Epithelial cell of esophagus (primary cell): ENCODE results near the gene SLC17A7.
"Not testable (repeated sequence)": the region's sequence is repeated elsewhere in the genome, so short reads cannot be mapped to it uniquely, and the experiment has no call there.

Experiments
- DNase-seq: peaks from one replicate; pipeline ENCODE4 v3.0.0; 2010; ENCODE audit warnings: low read depth
- H3K4me3 ChIP-seq: 2 replicates; pipeline ENCODE4 v1.5.1; 2011; ENCODE audit warnings: mild to moderate bottlenecking, low read length, control low read depth
- TF ChIP-seq, protein P1 (sequence below): IDR thresholded peaks from 2 replicates; pipeline ENCODE4 v1.5.1; 2011; ENCODE audit warnings: low read depth, mild to moderate bottlenecking, low read length, control low read depth, inconsistent platforms; ENCODE audit not compliant: insufficient read depth; ENCODE audit errors: missing control alignments

The SLC17A7 gene

DNA sequence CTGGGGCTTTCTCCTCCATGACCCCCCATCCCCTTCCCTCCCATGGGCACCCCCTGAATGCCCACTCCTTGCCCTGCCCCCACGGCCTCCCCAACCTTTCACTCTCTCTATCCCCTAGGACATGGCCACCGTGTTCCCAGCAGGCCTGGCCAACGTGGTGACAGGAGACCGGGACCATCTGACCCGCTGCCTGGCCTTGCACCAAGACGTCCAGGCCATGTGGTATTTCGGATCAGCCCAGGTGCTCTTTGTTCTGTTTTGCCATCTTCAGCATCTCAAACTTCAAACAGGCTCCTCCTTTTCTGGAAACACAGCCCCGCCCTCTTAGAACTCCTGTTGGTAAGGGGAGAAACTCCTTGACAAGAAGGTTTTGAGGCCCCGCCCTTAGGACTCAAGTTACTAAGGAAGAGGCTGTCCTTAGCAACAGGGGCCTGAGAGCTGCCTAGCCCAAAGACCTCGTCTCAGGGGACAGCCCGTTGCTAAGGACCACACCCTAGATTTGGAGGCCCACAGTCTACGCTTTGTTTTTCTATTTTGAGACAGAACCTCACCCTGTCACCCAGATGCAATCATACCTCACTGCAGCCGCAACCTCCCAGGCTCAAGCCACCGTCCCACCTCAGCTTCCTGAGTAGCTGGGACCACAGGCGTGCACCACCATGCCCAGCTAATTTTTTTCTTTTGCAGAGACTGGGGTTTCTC is 27.6 kb upstream of the SLC17A7 start:
- TF ChIP-seq, protein P1, sequence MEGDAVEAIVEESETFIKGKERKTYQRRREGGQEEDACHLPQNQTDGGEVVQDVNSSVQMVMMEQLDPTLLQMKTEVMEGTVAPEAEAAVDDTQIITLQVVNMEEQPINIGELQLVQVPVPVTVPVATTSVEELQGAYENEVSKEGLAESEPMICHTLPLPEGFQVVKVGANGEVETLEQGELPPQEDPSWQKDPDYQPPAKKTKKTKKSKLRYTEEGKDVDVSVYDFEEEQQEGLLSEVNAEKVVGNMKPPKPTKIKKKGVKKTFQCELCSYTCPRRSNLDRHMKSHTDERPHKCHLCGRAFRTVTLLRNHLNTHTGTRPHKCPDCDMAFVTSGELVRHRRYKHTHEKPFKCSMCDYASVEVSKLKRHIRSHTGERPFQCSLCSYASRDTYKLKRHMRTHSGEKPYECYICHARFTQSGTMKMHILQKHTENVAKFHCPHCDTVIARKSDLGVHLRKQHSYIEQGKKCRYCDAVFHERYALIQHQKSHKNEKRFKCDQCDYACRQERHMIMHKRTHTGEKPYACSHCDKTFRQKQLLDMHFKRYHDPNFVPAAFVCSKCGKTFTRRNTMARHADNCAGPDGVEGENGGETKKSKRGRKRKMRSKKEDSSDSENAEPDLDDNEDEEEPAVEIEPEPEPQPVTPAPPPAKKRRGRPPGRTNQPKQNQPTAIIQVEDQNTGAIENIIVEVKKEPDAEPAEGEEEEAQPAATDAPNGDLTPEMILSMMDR, result no peak
- peak overlapping the region; percentile 10 for H3K4me3 ChIP-seq
- peak; percentile 75 for DNase-seq

DNA sequence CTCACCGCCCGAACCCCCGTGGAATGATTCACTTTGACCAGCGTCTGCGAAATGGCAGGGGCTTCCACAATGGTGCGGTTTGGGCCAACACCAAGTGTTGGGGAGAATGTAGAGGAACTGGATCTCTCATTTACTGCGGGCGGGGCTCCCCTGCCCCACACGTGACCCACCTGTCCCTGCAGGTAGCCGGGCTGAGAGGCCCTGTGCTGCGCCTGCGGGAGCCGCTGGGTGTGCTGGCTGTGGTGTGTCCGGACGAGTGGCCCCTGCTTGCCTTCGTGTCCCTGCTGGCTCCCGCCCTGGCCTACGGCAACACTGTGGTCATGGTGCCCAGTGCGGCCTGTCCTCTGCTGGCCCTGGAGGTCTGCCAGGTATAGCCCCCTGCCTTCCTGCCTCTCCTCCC is 26.9 kb upstream of the SLC17A7 start:
- peak; percentile 84 for DNase-seq
- TF ChIP-seq, protein P1, result no peak
- peak overlapping the region; percentile 10 for H3K4me3 ChIP-seq

DNA sequence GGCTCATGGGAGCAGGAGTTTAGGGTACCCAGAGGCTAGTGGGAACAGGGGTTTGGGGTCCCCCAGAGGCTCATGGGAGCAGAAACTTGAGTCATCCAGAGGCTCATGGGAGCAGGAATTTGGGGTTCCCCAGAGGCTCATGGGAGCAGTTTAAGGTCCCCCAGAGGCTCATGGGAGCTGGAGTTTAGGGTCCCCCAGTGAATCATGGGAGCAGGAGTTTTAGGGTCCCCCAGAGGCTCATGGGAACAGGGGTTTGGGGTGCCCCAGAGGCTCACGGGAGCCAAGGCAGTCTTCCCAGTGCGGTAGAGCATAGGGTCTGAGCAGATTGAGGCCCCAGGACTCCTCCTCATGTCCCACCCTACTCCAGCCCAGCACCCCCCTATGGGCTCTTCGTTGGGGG is 24.0 kb upstream of the SLC17A7 start:
- H3K4me3 ChIP-seq, result no peak overlapping the region
- TF ChIP-seq, protein P1, result no peak
- DNase-seq, result no peak

DNA sequence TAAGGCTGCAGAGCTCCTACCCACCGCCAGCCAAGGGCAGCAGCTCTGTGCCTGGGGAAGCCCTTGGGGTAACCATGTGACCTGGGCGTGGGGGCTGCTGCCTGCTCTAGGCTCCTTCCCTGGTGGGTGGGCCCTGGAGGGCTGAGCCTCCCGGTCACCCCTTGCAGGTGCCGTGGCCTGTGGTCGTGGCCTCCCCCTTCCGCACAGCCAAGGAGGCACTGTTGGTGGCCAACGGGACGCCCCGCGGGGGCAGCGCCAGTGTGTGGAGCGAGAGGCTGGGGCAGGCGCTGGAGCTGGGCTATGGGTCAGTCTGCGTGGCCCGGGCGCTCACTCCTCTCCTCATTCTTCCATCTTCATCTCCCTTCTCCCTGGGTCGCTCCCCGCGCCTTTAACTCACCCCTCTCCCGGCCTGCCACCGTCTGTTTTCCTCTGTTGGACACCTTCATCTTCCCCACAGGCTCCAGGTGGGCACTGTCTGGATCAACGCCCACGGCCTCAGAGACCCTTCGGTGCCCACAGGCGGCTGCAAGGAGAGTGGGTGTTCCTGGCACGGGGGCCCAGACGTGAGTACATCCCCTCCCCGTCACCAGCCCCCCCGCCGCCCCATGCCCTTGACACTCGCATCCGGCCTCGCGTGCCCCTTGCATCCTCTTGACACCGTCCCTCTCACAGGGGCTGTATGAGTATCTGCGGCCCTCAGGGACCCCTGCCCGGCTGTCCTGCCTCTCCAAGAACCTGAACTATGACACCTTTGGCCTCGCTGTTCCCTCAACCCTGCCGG is 22.8 kb upstream of the SLC17A7 start:
- H3K4me3 ChIP-seq, result no peak overlapping the region
- TF ChIP-seq, protein P1, result no peak
- DNase-seq, result no peak

DNA sequence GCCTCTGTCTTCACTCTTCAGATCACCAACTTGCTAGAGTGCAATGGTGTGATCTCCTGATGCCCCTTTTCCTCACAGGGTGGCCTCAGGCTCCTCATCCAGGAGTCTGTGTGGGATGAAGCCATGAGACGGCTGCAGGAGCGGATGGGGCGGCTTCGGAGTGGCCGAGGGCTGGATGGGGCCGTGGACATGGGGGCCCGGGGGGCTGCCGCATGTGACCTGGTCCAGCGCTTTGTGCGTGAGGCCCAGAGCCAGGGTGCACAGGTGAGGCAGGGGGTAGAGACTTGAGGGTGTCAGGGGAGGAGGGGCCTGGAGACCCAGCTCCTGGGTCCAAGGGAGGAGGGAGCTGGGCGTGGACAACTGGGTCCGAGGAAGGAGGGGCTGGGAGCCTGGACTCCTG is 21.2 kb upstream of the SLC17A7 start:
- H3K4me3 ChIP-seq, result no peak overlapping the region
- no peak for DNase-seq
- TF ChIP-seq, protein P1, result no peak

DNA sequence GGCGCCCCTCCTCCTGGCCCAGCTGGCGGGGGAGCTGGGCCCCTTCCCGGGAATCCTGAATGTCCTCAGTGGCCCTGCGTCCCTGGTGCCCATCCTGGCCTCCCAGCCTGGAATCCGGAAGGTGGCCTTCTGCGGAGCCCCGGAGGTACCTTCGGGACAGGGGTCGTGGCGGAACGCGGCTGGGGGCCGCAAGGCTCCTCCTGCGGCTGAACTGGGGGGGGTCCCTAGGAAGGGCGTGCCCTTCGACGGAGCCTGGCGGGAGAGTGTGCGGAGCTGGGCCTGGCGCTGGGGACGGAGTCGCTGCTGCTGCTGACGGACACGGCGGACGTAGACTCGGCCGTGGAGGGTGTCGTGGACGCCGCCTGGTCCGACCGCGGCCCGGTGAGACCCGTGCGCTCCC is 20.3 kb upstream of the SLC17A7 start:
- TF ChIP-seq, protein P1, result no peak
- no peak overlapping the region for H3K4me3 ChIP-seq
- DNase-seq, result no peak

DNA sequence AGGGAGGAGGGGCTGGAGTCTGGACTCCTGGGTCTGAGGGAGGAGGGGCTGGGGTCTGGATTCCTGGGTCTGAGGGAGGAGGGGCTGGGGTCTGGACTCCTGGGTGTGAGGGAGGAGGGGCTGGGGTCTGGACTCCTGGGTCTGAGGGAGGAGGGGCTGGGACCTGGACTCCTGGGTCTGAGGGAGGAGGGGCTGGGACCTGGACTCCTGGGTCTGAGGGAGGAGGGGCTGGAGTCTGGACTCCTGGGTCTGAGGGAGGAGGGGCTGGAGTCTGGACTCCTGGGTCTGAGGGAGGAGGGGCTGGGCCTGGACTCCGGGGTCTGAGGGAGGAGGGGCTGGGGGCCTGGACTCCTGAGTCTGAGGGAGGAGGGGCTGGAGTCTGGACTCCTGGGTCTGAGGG is 19.8 kb upstream of the SLC17A7 start:
- H3K4me3 ChIP-seq, DNase-seq: not testable (repeated sequence)
